Measurements from ENCODE around the gene CEP85L.

The CEP85L gene

DNA sequence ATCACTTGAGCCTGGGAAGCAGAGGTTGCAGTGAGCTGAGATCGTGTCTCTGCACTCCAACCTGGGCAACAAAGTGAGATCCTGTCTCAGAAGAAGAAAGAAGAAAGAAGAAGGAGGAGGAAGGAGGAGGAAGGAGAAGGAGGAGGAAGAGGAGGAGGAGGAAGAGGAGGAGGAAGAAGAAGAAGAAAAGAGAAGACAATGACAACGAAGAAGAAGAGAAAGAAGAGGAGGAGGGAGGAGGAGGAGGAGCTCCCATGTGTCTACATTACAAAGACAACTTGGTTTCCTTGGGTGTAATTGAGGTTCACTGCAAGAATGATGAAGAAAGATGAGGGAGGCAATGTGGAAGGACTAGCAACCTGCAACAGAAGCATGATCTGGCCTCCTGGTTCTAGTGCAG lies 21.3 kb upstream of the CEP85L start:
- Histone ChIP-seq H3K4me3 (ENCODE audit: low read depth in 1 of 2, low read length in 2 of 2) (no peak overlapping the region), H4K20me1 (ENCODE audit: insufficient read depth, low read length) (peaks cover 27% of the 10 kb centered on the region; the same call in 1 of the 2 replicates), H3K4me1 (ENCODE audit: insufficient read depth, low read length) (no peaks in the 10 kb centered on the region), H3K9me3 (ENCODE audit: insufficient read depth, low read length, severe bottlenecking) (no peaks in the 10 kb centered on the region), H3K36me3 (ENCODE audit: insufficient read depth, low read length) (no peaks in the 10 kb centered on the region), H3K79me2 (ENCODE audit: insufficient read depth, low read length) (peaks cover 89% of the 10 kb centered on the region), H2AFZ (ENCODE audit: low read depth, low read length) (no peak overlapping the region), H3K27me3 (ENCODE audit: insufficient read depth, low read length, poor library complexity) (no peaks in the 10 kb centered on the region), H3K9ac (ENCODE audit: low read depth, low read length) (no peak overlapping the region), H3K4me2 (ENCODE audit: insufficient read depth, low read length) (no peak overlapping the region), H3K27ac (ENCODE audit: low read length) (no peak overlapping the region)
- ATAC-seq (ENCODE audit: insufficient read depth, low read depth) (no peak), DNase-seq (no peak)
- no peak for TF ChIP-seq EZH2 (IDR thresholded peaks at IDR 0.05; ENCODE audit: borderline replicate concordance, low read depth, low read length, severe bottlenecking)

DNA sequence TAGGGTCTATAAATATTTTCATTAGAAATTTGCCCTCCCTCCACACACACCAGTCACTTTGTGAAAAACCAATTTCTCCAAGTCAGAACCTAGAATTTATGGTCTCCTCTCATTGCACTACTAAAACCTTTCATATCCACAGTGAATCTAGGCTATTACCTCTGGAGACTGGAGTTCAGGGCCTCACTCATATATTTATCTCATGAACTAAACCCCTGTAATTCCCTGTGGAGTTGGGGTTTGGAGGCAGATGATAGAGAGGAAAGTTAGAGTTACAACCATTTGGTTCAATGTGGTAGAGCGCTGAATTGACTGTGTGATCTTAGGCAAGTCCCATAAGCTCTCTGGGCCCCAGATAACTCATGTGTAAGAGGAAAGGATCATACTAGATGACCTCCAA lies 18.2 kb upstream of the CEP85L start:
- Histone ChIP-seq H3K27me3 (ENCODE audit: insufficient read depth, low read length, poor library complexity) (no peaks in the 10 kb centered on the region), H3K36me3 (ENCODE audit: insufficient read depth, low read length) (no peaks in the 10 kb centered on the region), H3K9me3 (ENCODE audit: insufficient read depth, low read length, severe bottlenecking) (no peaks in the 10 kb centered on the region), H3K9ac (ENCODE audit: low read depth, low read length) (no peak overlapping the region), H4K20me1 (ENCODE audit: insufficient read depth, low read length) (peaks cover 27% of the 10 kb centered on the region; the same call in 1 of the 2 replicates), H3K27ac (ENCODE audit: low read length) (no peak overlapping the region), H3K4me1 (ENCODE audit: insufficient read depth, low read length) (peaks cover 5% of the 10 kb centered on the region), H3K4me2 (ENCODE audit: insufficient read depth, low read length) (no peak overlapping the region), H2AFZ (ENCODE audit: low read depth, low read length) (no peak overlapping the region), H3K79me2 (ENCODE audit: insufficient read depth, low read length) (peaks cover 93% of the 10 kb centered on the region), H3K4me3 (ENCODE audit: low read depth in 1 of 2, low read length in 2 of 2) (no peak overlapping the region)
- no peak for TF ChIP-seq CTCF (IDR thresholded peaks at IDR 0.05; ENCODE audit: borderline replicate concordance, extremely low read depth, low read length, poor library complexity, severe bottlenecking)
- TF ChIP-seq EZH2 (IDR thresholded peaks at IDR 0.05; ENCODE audit: borderline replicate concordance, low read depth, low read length, severe bottlenecking): no peak
- no peak for ATAC-seq (ENCODE audit: insufficient read depth, low read depth)
- no peak for DNase-seq

DNA sequence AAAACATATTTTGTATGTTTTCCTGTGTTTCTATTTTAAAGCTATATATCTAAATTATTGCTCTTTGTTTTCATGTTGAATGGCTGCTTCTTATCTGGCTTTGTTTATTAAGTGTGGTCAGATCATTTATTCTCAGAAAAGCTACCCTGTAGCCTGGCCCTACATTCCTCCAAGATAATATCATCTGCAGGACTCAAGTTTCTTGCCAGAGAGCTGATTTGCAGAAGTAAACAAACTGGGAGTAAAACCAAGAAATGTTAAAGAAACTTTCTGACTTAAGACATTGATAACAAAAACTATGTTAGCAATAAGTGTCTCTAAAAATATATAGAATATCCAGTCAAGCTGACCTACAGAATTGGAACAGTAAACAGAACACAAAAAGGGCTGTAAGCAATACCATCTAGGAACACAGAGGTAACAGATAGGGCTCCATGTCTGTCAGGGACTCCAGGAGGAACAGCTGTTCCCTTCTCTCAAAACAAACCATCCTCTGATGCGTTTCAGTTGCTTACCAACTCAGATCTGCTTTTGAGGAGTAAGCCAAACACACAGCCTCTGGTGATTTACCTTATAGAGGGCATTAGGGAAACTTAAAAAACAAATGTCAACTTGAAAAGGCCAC lies 17.5 kb upstream of the CEP85L start:
- ATAC-seq (ENCODE audit: insufficient read depth, low read depth) (no peak), DNase-seq (no peak)
- no peak overlapping the region for H3K9ac ChIP-seq (ENCODE audit: low read depth, low read length)
- peaks cover 5% of the 10 kb centered on the region for H3K4me1 ChIP-seq (ENCODE audit: insufficient read depth, low read length)
- no peaks in the 10 kb centered on the region for H3K27me3 ChIP-seq (ENCODE audit: insufficient read depth, low read length, poor library complexity)
- no peak overlapping the region for H2AFZ ChIP-seq (ENCODE audit: low read depth, low read length)
- H4K20me1 ChIP-seq (ENCODE audit: insufficient read depth, low read length): peaks cover 27% of the 10 kb centered on the region; the same call in 1 of the 2 replicates
- H3K36me3 ChIP-seq (ENCODE audit: insufficient read depth, low read length): no peaks in the 10 kb centered on the region
- H3K4me3 ChIP-seq (ENCODE audit: low read depth in 1 of 2, low read length in 2 of 2): no peak overlapping the region
- peaks cover 96% of the 10 kb centered on the region for H3K79me2 ChIP-seq (ENCODE audit: insufficient read depth, low read length)
- H3K9me3 ChIP-seq (ENCODE audit: insufficient read depth, low read length, severe bottlenecking): no peaks in the 10 kb centered on the region
- no peak for TF ChIP-seq EZH2 (IDR thresholded peaks at IDR 0.05; ENCODE audit: borderline replicate concordance, low read depth, low read length, severe bottlenecking)
- TF ChIP-seq CTCF (IDR thresholded peaks at IDR 0.05; ENCODE audit: borderline replicate concordance, extremely low read depth, low read length, poor library complexity, severe bottlenecking): no peak
- no peak overlapping the region for H3K4me2 ChIP-seq (ENCODE audit: insufficient read depth, low read length)
- no peak overlapping the region for H3K27ac ChIP-seq (ENCODE audit: low read length)

DNA sequence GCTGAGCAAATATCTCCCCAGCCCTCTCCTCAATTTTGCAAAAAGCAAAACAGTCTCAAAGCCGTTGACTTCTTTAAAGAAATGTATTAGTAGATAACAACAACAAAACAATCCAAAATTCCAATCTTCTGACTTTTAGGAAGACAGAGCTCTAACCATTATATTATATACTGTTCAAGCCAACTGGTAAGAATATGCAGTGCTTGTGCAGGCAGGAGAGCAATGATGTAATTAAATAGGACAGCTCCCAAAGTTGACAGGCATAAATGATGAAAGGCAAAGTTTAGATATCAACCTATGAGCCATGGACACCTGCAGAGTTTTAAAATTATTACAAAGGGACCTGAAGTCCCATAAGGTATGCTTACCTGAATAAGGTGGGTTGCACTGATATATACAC lies 16.6 kb upstream of the CEP85L start:
- H3K4me1 ChIP-seq (ENCODE audit: insufficient read depth, low read length): peaks cover 5% of the 10 kb centered on the region

More for the DNA sequence above, 16.6 kb upstream of the CEP85L start:
- TF ChIP-seq CTCF (IDR thresholded peaks at IDR 0.05; ENCODE audit: borderline replicate concordance, extremely low read depth, low read length, poor library complexity, severe bottlenecking) (no peak), EZH2 (IDR thresholded peaks at IDR 0.05; ENCODE audit: borderline replicate concordance, low read depth, low read length, severe bottlenecking) (no peak)
- Histone ChIP-seq H3K27ac (ENCODE audit: low read length) (no peak overlapping the region), H3K27me3 (ENCODE audit: insufficient read depth, low read length, poor library complexity) (no peaks in the 10 kb centered on the region), H3K4me2 (ENCODE audit: insufficient read depth, low read length) (no peak overlapping the region), H3K36me3 (ENCODE audit: insufficient read depth, low read length) (no peaks in the 10 kb centered on the region), H3K79me2 (ENCODE audit: insufficient read depth, low read length) (peaks cover 95% of the 10 kb centered on the region), H3K4me3 (ENCODE audit: low read depth in 1 of 2, low read length in 2 of 2) (no peak overlapping the region), H4K20me1 (ENCODE audit: insufficient read depth, low read length) (peaks cover 23% of the 10 kb centered on the region; the same call in 1 of the 2 replicates), H2AFZ (ENCODE audit: low read depth, low read length) (no peak overlapping the region), H3K9ac (ENCODE audit: low read depth, low read length) (no peak overlapping the region), H3K9me3 (ENCODE audit: insufficient read depth, low read length, severe bottlenecking) (no peaks in the 10 kb centered on the region)
- no peak for ATAC-seq (ENCODE audit: insufficient read depth, low read depth)
- DNase-seq: no peak
